Astrocyte of the cerebellum (primary cell): Measurements from ENCODE around the gene PAPOLA.

Experiments used
- DNase-seq: peaks from one replicate; pipeline ENCODE4 v3.0.0-alpha.2; 2011; ENCODE audit warnings: low read depth
- H3K4me3 ChIP-seq: 2 replicates; pipeline ENCODE4 v1.5.1; 2011; ENCODE audit warnings: mild to moderate bottlenecking, low read depth, low read length, moderate library complexity
- in situ Hi-C: cut with HindIII; loops from 2 replicates; pipeline ENCODE4 v1.10.0; 2017; ENCODE audit warnings: low sequenced_read_pairs
- TF ChIP-seq, protein P1 (sequence below): IDR thresholded peaks from 2 replicates; pipeline ENCODE4 v1.5.1; 2012; ENCODE audit warnings: low read length, low read depth, moderate library complexity, mild to moderate bottlenecking; ENCODE audit errors: missing control alignments

PAPOLA gene

DNA sequence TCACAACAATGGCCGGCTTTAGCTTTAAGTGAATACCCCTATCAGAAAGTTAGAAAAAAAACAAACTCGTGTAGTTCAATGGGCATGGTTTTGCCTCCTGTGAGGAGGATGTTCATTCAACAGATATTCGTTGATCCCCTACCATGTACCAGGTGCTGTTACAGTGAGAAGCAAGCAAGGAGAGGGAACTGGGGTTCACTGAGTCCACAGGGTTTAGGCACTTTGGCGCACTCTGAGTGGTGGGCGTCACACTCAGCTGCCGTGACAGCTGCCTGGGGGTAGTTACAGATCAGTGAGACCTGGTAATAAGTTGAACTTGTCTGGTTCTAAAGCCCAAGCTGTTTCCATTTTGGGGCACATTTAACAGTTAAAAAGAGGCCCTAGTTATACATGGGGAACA lies 74.2 kb downstream of the PAPOLA start:
- TF ChIP-seq, protein P1, sequence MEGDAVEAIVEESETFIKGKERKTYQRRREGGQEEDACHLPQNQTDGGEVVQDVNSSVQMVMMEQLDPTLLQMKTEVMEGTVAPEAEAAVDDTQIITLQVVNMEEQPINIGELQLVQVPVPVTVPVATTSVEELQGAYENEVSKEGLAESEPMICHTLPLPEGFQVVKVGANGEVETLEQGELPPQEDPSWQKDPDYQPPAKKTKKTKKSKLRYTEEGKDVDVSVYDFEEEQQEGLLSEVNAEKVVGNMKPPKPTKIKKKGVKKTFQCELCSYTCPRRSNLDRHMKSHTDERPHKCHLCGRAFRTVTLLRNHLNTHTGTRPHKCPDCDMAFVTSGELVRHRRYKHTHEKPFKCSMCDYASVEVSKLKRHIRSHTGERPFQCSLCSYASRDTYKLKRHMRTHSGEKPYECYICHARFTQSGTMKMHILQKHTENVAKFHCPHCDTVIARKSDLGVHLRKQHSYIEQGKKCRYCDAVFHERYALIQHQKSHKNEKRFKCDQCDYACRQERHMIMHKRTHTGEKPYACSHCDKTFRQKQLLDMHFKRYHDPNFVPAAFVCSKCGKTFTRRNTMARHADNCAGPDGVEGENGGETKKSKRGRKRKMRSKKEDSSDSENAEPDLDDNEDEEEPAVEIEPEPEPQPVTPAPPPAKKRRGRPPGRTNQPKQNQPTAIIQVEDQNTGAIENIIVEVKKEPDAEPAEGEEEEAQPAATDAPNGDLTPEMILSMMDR: no peak
- DNase-seq: no peak
- no peak overlapping the region for H3K4me3 ChIP-seq
- in situ Hi-C loops: no loop called here

DNA sequence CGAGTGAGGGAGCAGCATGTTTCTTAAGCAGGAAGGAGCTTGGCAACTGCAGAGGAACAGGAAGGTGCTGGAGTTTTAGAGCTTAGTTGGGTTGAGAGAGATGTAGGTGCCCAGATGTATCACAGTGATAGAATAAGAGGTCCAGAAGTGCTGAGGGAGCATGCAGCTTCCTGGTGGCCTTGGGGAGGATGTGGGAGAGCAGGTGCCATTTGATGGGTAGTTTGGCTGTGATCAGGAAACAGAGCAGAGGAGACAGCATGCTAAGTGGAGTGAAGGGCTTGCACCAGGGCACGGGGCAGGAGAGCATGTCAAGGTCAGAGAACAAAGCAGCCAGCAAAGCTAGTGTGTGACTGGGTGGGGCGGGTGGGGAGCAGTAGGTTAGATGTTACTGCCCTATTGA lies 74.8 kb downstream of the PAPOLA start:
- H3K4me3 ChIP-seq: no peak overlapping the region
- in situ Hi-C loops: no loop called here
- DNase-seq: no peak
- TF ChIP-seq, protein P1: no peak

DNA sequence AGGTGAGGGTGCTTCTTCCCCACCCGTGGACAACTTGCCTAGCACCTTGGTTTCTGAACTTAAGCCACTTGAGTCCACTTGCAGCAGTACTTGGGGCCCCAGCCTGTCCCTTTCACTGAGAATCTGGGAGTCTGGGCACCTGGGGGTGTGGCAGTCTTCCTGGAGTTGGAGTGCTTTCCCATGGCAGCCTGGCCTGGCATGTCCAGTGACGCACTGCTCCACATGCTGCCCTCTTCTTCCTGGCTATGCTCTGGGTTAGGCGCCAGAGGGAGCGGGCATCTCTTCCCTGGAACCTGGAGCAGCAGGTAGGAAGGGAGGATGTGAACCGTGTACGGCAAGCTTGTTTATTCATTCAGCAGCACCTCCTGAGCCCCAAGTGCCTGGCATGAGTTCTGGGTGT lies 76.4 kb downstream of the PAPOLA start:
- TF ChIP-seq, protein P1: no peak
- H3K4me3 ChIP-seq: no peak overlapping the region
- DNase-seq: no peak
- in situ Hi-C loops: no loop called here

DNA sequence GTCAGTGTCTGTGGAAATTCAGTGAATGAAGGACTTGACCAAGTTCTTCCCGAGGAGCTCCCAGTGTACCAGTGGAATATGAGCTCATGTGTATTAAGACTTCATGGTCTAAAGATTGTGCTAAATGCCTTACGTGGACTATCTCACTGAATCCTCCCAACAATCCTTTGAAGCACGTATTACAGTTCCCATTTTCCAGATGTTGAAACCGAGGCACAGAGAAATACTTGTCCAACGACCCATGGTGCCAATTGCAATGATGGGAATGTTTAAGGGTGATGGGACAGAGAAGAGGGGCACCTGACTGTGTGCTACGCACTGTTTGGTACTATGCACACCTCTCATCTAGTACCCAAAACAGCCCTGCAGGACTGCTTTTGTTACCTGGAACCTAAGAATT lies 77.2 kb downstream of the PAPOLA start:
- TF ChIP-seq, protein P1: no peak
- no peak overlapping the region for H3K4me3 ChIP-seq
- in situ Hi-C loops: no loop called here
- DNase-seq: no peak

DNA sequence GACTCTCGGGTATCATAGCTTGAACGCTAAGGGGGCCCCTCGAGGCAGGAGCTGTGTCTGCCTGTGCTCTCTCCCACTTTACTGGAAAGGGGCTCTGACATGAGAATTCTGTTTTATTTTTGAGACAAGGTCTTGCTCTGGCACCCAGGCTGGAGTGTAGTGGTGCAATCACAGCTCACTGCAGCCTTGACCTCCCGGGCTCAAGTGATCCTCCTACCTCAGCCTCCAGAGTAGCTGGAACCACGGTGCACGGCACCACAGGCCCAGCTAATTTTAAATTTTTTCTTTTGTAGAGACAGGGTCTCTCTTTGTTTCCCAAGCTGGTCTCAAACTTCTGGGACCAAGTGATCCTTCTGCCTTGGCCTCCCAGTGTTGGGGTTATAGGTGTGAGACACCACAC lies 77.7 kb downstream of the PAPOLA start:
- TF ChIP-seq, protein P1: no peak
- DNase-seq: no peak
- in situ Hi-C loops: no loop called here
- no peak overlapping the region for H3K4me3 ChIP-seq

DNA sequence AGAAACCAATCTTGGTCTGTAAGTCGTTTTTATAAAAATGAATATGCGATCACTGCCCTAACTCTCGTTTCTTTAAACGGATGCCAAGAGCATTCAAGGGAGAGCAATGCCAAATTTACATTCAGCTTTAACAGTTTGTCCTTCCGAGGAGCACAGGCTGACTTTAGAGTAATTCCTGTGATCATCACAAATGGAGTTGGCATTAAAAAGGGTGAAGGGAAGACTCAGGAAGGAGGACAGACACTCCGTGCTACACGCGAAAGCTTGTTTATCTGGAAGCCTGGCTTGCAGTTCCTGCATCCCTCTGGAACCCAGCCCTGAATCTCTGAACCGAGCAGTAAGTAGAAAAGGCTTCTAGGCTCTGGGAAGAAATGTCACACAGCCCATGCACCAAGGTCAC lies 78.4 kb downstream of the PAPOLA start:
- no peak overlapping the region for H3K4me3 ChIP-seq
- DNase-seq: no peak
- in situ Hi-C loops: no loop called here
- TF ChIP-seq, protein P1: no peak

DNA sequence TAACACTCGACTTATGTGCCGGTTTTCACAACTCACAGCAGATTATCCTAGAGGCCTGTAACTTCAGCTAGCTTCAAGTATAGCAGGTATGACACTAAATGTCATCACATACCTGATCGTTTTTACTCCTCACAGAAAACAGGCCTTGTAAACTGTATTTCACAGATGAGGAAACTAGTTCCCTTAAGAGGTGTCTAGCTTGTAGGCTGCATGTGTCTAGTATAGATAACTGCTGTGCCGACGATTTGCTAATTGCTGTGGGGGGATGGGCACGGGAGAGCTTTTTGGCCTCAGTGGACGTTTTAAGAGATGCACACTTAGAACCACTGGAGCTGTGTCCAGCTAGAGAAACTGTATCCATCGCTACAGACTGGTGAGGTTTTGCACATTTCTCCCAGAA lies 78.8 kb downstream of the PAPOLA start:
- TF ChIP-seq, protein P1: no peak
- H3K4me3 ChIP-seq: no peak overlapping the region

More for the DNA sequence above, 78.8 kb downstream of the PAPOLA start:
- DNase-seq: no peak
- in situ Hi-C loops: no loop called here
